Karpas-422 (cell line): Measurements from ENCODE around the gene VKORC1. TPM values are rescaled to one million over a fixed set of nuclear protein-coding genes. Genes with fewer than 3 reads are reported as not detected.

ENCODE experiments used
- DNase-seq: peaks from one replicate; pipeline ENCODE4 v3.0.0-alpha.2; 2015
- H2AFZ ChIP-seq: fragments of 200-600 bp; sonication (generic); 2 replicates; pipeline ENCODE4 v1.6.1; 2014; ENCODE audit warnings: antibody characterized with exemption, low read length, mixed read lengths
- H3K27ac ChIP-seq: fragments of 200-600 bp; sonication (generic); 2 replicates; pipeline ENCODE4 v1.5.1; 2014; ENCODE audit warnings: mild to moderate bottlenecking, low read length, moderate library complexity
- H3K27me3 ChIP-seq: fragments of 200-600 bp; sonication (generic); 2 replicates; pipeline ENCODE4 v1.6.1; 2014; ENCODE audit warnings: low read length, mixed read lengths
- H3K36me3 ChIP-seq: fragments of 200-600 bp; sonication (generic); 2 replicates; pipeline ENCODE4 v1.6.1; 2014; ENCODE audit warnings: low read length, mixed read lengths; ENCODE audit not compliant: insufficient read depth
- H3K4me1 ChIP-seq: fragments of 200-600 bp; sonication (generic); 2 replicates; pipeline ENCODE4 v1.6.1; 2014; ENCODE audit warnings: mild to moderate bottlenecking, low read length, mixed read lengths
- H3K4me2 ChIP-seq: fragments of 200-600 bp; sonication (generic); 2 replicates; pipeline ENCODE4 v1.6.1; 2014; ENCODE audit warnings: low read length, low read depth, mild to moderate bottlenecking; ENCODE audit not compliant: poor library complexity, severe bottlenecking
- H3K4me3 ChIP-seq: fragments of 200-600 bp; sonication (generic); 2 replicates; pipeline ENCODE4 v1.5.1; 2014; ENCODE audit warnings: mild to moderate bottlenecking, antibody characterized with exemption, low read length, mixed read lengths
- H3K79me2 ChIP-seq: fragments of 200-600 bp; sonication (generic); 2 replicates; pipeline ENCODE4 v1.6.1; 2014; ENCODE audit warnings: mild to moderate bottlenecking, low read length, mixed read lengths
- H3K9ac ChIP-seq: fragments of 200-600 bp; sonication (generic); 2 replicates; pipeline ENCODE4 v1.6.0; 2014; ENCODE audit warnings: low read length
- H3K9me2 ChIP-seq: fragments of 200-600 bp; sonication (generic), shearing (Covaris generic); replicated peaks from 2 replicates; pipeline ENCODE4 v1.6.0; 2014; ENCODE audit warnings: mild to moderate bottlenecking, low read length, moderate library complexity; ENCODE audit not compliant: insufficient read depth
- H3K9me3 ChIP-seq: fragments of 300-700, 200-600 bp; sonication (generic); 2 replicates; pipeline ENCODE4 v1.6.1; 2014; ENCODE audit warnings: low read length, mixed read lengths
- H4K20me1 ChIP-seq: fragments of 200-600 bp; sonication (generic); 2 replicates; pipeline ENCODE4 v1.6.1; 2014; ENCODE audit warnings: mild to moderate bottlenecking, antibody characterized with exemption, low read length, low read depth; ENCODE audit not compliant: insufficient read depth
- total RNA-seq: library from RNA; depleted of rRNA; stranded (reverse); fragments of >200 nt; shearing (Covaris generic); gene quantifications from 2 replicates; pipeline ENCODE4 v1.2.3, GENCODE V29; 2014; ENCODE audit warnings: low replicate concordance; rRNA removed

The VKORC1 gene
- total RNA-seq, 1 experiment from 2014 or later: 70.2 TPM

GRCh38 chr16:31042866-31043265, 51.7 kb downstream of the VKORC1 start:
- Histone ChIP-seq H3K27ac (no peak overlapping the region), H2AFZ (no peak overlapping the region), H3K27me3 (no peaks in the 10 kb centered on the region), H4K20me1 (no peaks in the 10 kb centered on the region), H3K4me2 (no peak overlapping the region), H3K9ac (no peak overlapping the region), H3K9me3 (no peaks in the 10 kb centered on the region), H3K36me3 (no peaks in the 10 kb centered on the region), H3K9me2 (no peaks in the 10 kb centered on the region), H3K4me1 (no peaks in the 10 kb centered on the region), H3K4me3 (no peak overlapping the region), H3K79me2 (no peaks in the 10 kb centered on the region)
- no peak for DNase-seq

Other genes starting within 250 kb of the VKORC1 start
- 27.4 and 59.7 TPM in 2 replicates for gene BCL7C, start 200.7 kb downstream of the VKORC1 start, total RNA-seq
- gene CTF1, start 198.2 kb downstream of the VKORC1 start, total RNA-seq: 0.94 and 1.1 TPM in 2 replicates
- gene FBXL19, start 171.2 kb downstream of the VKORC1 start, total RNA-seq: 24.5 and 59.5 TPM in 2 replicates
- 34.0 and 60.7 TPM in 2 replicates for gene ORAI3, start 145.7 kb downstream of the VKORC1 start, total RNA-seq
- 3.8 and 4.3 TPM in 2 replicates for gene SETD1A, start 137.0 kb downstream of the VKORC1 start, total RNA-seq
- gene HSD3B7, start 109.6 kb downstream of the VKORC1 start, total RNA-seq: 0.65 and 2.7 TPM in 2 replicates
- gene STX1B, start 84.2 kb downstream of the VKORC1 start, total RNA-seq: 0.07 and 0.11 TPM in 2 replicates
- 16.6 and 16.7 TPM in 2 replicates for gene STX4, start 61.2 kb downstream of the VKORC1 start, total RNA-seq
- 6.0 and 7.7 TPM in 2 replicates for gene ZNF668, start 20.6 kb downstream of the VKORC1 start, total RNA-seq
- gene ZNF646, start 20.4 kb downstream of the VKORC1 start, total RNA-seq: 22.0 and 23.3 TPM in 2 replicates
- 3.2 and 4.0 TPM in 2 replicates for gene PRSS53, start 5.9 kb downstream of the VKORC1 start, total RNA-seq
- 28.4 and 37.5 TPM in 2 replicates for gene BCKDK, start 13.6 kb upstream of the VKORC1 start, total RNA-seq
- gene KAT8, start 22.9 kb upstream of the VKORC1 start, total RNA-seq: 37.2 and 42.7 TPM in 2 replicates
- not detected in 2 replicates for gene PRSS8, start 40.9 kb upstream of the VKORC1 start, total RNA-seq
- not detected in 2 replicates for gene PRSS36, start 55.3 kb upstream of the VKORC1 start, total RNA-seq
- 51.4 and 61.7 TPM in 2 replicates for gene FUS, start 85.3 kb upstream of the VKORC1 start, total RNA-seq
- gene PYCARD, start 108.0 kb upstream of the VKORC1 start, total RNA-seq: 78.0 and 206 TPM in 2 replicates
- gene TRIM72, start 119.3 kb upstream of the VKORC1 start, total RNA-seq: not detected in 2 replicates
- gene PYDC1, start 122.3 kb upstream of the VKORC1 start, total RNA-seq: not detected in 2 replicates
- gene ITGAM, start 165.2 kb upstream of the VKORC1 start, total RNA-seq: not detected in 2 replicates